ENCODE results near the gene ERI3.

DNA sequence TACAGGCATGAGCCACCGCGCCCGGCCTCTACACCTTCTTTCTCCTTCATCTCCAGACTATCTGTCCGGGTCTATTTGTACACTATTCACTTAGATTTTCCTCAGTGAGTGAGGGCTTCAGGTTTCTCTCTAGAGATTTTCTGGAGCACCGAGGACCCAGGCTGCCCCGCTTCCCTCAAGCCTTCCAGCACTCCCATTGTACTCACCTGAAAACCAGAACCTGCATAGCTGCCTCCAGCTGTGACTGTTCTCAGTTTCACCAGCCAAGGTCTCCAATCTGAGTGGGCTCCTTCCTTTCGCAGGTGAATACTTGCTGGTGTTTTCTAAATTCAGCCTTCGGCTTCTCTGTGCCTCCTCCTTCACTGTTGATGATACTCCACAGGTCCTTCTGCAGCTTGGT, 154.7 kb downstream of the ERI3 start:
- TF ChIP-seq GATA3 (IDR thresholded peaks at IDR 0.05; ENCODE audit: low read depth, low read length): no peak
- TF ChIP-seq GATA2 (IDR thresholded peaks at IDR 0.05; ENCODE audit: low read depth, low read length): no peak

Data from SH-SY5Y (cell line).